HEK293 (cell line): ENCODE measurements around the gene DDX31.

Experiments
- CTCF ChIA-PET: fragments of 350-600 bp; formaldehyde crosslinking; extraction: SDS; loops from one replicate; lab custom pipeline; 2021; ENCODE audit warnings: antibody characterized with exemption; lab: Yijun Ruan, JAX
- POLR2A ChIA-PET: fragments of 300-600 bp; formaldehyde crosslinking; extraction: SDS; loops from one replicate; lab custom pipeline; 2020; ENCODE audit warnings: antibody characterized with exemption, inconsistent platforms; lab: Yijun Ruan, JAX
- H3K27ac ChIP-seq: fragments of 200-500 bp; sonication (Bioruptor generic); 2 replicates; pipeline ENCODE4 v1.5.1; 2014; ENCODE audit warnings: low read depth, low read length, control low read depth, inconsistent platforms; ENCODE audit errors: extremely low read depth
- H3K36me3 ChIP-seq, 2 experiments: fragments of 200-500 bp in 1 of 2; sonication (Bioruptor generic) in 1 of 2; 1 replicate in 1 of 2; 2 replicates in 1 of 2; pipeline ENCODE4 v1.5.1; 2014 to 2017; ENCODE audit warnings: inconsistent platforms in 2 of 2, low read length in 2 of 2; ENCODE audit not compliant: control insufficient read depth in 2 of 2, insufficient read depth in 1 of 2
- H3K4me1 ChIP-seq: fragments of 200-500 bp; sonication (Bioruptor generic); 2 replicates; pipeline ENCODE4 v1.5.1; 2014; ENCODE audit warnings: mild to moderate bottlenecking, low read length, inconsistent platforms; ENCODE audit not compliant: control insufficient read depth, insufficient read depth
- H3K4me3 ChIP-seq: 2 replicates; pipeline ENCODE4 v1.5.1; 2011; ENCODE audit warnings: low read depth, mild to moderate bottlenecking, control low read depth, low read length, moderate library complexity
- H3K9me3 ChIP-seq: fragments of 200-500 bp; sonication (Bioruptor generic); 2 replicates; pipeline ENCODE4 v1.5.1; 2014; ENCODE audit warnings: low read depth, low read length, inconsistent platforms; ENCODE audit not compliant: control insufficient read depth, insufficient read depth
- FEZF1 ChIP-seq: fragments of 450-650 bp; formaldehyde crosslinking; IDR thresholded peaks from 2 replicates; pipeline ENCODE4 v1.5.1; 2016; ENCODE audit warnings: missing biosample characterization, missing genetic modification characterization
- HOXA7 ChIP-seq: sonication (generic); formaldehyde crosslinking; IDR thresholded peaks from 2 replicates; pipeline ENCODE4 v1.8.1; 2022; ENCODE audit warnings: missing genetic modification reagents, borderline replicate concordance
- MZF1 ChIP-seq: fragments of 450-650 bp; formaldehyde crosslinking; IDR thresholded peaks from 2 replicates; pipeline ENCODE4 v1.5.1; 2017; ENCODE audit warnings: missing biosample characterization, missing genetic modification characterization, borderline replicate concordance
- RBAK ChIP-seq: fragments of 450-650 bp; formaldehyde crosslinking; IDR thresholded peaks from 2 replicates; pipeline ENCODE4 v1.5.1; 2016; ENCODE audit warnings: missing biosample characterization, missing genetic modification characterization
- SCRT2 ChIP-seq: fragments of 450-650 bp; formaldehyde crosslinking; IDR thresholded peaks from 2 replicates; pipeline ENCODE4 v1.5.1; 2016; ENCODE audit warnings: missing biosample characterization, missing genetic modification characterization
- ZBTB20 ChIP-seq: fragments of 450-650 bp; formaldehyde crosslinking; IDR thresholded peaks from 2 replicates; pipeline ENCODE4 v1.5.1; 2016; ENCODE audit warnings: missing biosample characterization, missing genetic modification characterization
- ZNF112 ChIP-seq: fragments of 450-650 bp; formaldehyde crosslinking; IDR thresholded peaks from 2 replicates; pipeline ENCODE4 v1.5.0; 2017; ENCODE audit warnings: missing biosample characterization, missing genetic modification characterization
- ZNF133 ChIP-seq: fragments of 450-650 bp; formaldehyde crosslinking; IDR thresholded peaks from 2 replicates; pipeline ENCODE4 v1.5.1; 2016; ENCODE audit warnings: missing biosample characterization, missing genetic modification characterization
- ZNF18 ChIP-seq: fragments of 450-650 bp; formaldehyde crosslinking; IDR thresholded peaks from 2 replicates; pipeline ENCODE4 v1.5.1; 2016; ENCODE audit warnings: missing biosample characterization, missing genetic modification characterization
- ZNF280C ChIP-seq: fragments of 450-650 bp; formaldehyde crosslinking; IDR thresholded peaks from 2 replicates; pipeline ENCODE4 v1.5.1; 2016; ENCODE audit warnings: missing biosample characterization, missing genetic modification characterization
- ZNF302 ChIP-seq: fragments of 450-650 bp; formaldehyde crosslinking; IDR thresholded peaks from 2 replicates; pipeline ENCODE4 v1.5.1; 2016; ENCODE audit warnings: missing biosample characterization, missing genetic modification characterization, low read depth
- ZNF335 ChIP-seq: fragments of 450-650 bp; formaldehyde crosslinking; conservative IDR thresholded peaks from 2 replicates; pipeline ENCODE4 v1.5.1; 2016; ENCODE audit warnings: missing biosample characterization, missing genetic modification characterization
- ZNF350 ChIP-seq: fragments of 450-650 bp; formaldehyde crosslinking; IDR thresholded peaks from 2 replicates; pipeline ENCODE4 v1.5.0; 2017; ENCODE audit warnings: missing biosample characterization, mild to moderate bottlenecking, missing genetic modification characterization
- ZNF473 ChIP-seq: fragments of 450-650 bp; formaldehyde crosslinking; IDR thresholded peaks from 2 replicates; pipeline ENCODE4 v1.5.1; 2017; ENCODE audit warnings: missing biosample characterization, missing genetic modification characterization
- ZNF48 ChIP-seq: fragments of 450-650 bp; formaldehyde crosslinking; IDR thresholded peaks from 2 replicates; pipeline ENCODE4 v1.5.1; 2016; ENCODE audit warnings: missing biosample characterization, missing genetic modification characterization
- ZNF571 ChIP-seq: fragments of 450-650 bp; formaldehyde crosslinking; IDR thresholded peaks from 2 replicates; pipeline ENCODE4 v1.5.0; 2017; ENCODE audit warnings: missing biosample characterization, missing genetic modification characterization
- ZNF596 ChIP-seq: fragments of 450-650 bp; IDR thresholded peaks from 2 replicates; pipeline ENCODE4 v1.5.0; 2018; ENCODE audit warnings: missing biosample characterization, mild to moderate bottlenecking, missing genetic modification characterization, moderate library complexity
- ZNF776 ChIP-seq: fragments of 450-650 bp; formaldehyde crosslinking; IDR thresholded peaks from 2 replicates; pipeline ENCODE4 v1.5.0; 2017; ENCODE audit warnings: missing biosample characterization, missing genetic modification characterization, borderline replicate concordance
- ZNF791 ChIP-seq: fragments of 450-650 bp; formaldehyde crosslinking; IDR thresholded peaks from 2 replicates; pipeline ENCODE4 v1.5.1; 2016; ENCODE audit warnings: missing biosample characterization, missing genetic modification characterization
- ZNF830 ChIP-seq: fragments of 450-650 bp; IDR thresholded peaks from 2 replicates; pipeline ENCODE4 v1.5.0; 2018; ENCODE audit warnings: missing biosample characterization, missing genetic modification characterization, low read depth, mild to moderate bottlenecking, moderate library complexity
- TF ChIP-seq, protein P1 (sequence below): fragments of 450-650 bp; formaldehyde crosslinking; IDR thresholded peaks from 2 replicates; pipeline ENCODE4 v1.5.1; 2016; ENCODE audit warnings: missing biosample characterization, missing genetic modification characterization, borderline replicate concordance
- TF ChIP-seq, protein P2 (sequence below): fragments of 450-650 bp; IDR thresholded peaks from 2 replicates; pipeline ENCODE4 v1.5.1; 2018; ENCODE audit warnings: missing biosample characterization, mild to moderate bottlenecking, missing genetic modification characterization

DDX31 gene

GRCh38 chr9:132615774-132616173, 54.0 kb downstream of the DDX31 start:
- Histone ChIP-seq H3K9me3 (no peaks in the 10 kb centered on the region), H3K4me3 (no peak overlapping the region), H3K4me1 (no peaks in the 10 kb centered on the region), H3K36me3 (peaks cover 3 to 70% of the 10 kb centered on the region in 2 experiments; a peak in 2 of 3 replicates), H3K27ac (no peak overlapping the region)
- ChIA-PET CTCF (interaction anchor here (0.6 to 1.3 kb wide), 2 partner anchors 16 to 36 kb away, joined by 3 to 6 read pairs; no protein-coding TSS in a partner anchor), POLR2A (no interaction called here)
- no peak for TF ChIP-seq ZNF776
- TF ChIP-seq SCRT2 (tag by site-specific recombination): no peak
- no peak for TF ChIP-seq ZNF791 (tag by site-specific recombination)
- no peak for TF ChIP-seq ZNF350 (tag by site-specific recombination)
- TF ChIP-seq, protein P1, sequence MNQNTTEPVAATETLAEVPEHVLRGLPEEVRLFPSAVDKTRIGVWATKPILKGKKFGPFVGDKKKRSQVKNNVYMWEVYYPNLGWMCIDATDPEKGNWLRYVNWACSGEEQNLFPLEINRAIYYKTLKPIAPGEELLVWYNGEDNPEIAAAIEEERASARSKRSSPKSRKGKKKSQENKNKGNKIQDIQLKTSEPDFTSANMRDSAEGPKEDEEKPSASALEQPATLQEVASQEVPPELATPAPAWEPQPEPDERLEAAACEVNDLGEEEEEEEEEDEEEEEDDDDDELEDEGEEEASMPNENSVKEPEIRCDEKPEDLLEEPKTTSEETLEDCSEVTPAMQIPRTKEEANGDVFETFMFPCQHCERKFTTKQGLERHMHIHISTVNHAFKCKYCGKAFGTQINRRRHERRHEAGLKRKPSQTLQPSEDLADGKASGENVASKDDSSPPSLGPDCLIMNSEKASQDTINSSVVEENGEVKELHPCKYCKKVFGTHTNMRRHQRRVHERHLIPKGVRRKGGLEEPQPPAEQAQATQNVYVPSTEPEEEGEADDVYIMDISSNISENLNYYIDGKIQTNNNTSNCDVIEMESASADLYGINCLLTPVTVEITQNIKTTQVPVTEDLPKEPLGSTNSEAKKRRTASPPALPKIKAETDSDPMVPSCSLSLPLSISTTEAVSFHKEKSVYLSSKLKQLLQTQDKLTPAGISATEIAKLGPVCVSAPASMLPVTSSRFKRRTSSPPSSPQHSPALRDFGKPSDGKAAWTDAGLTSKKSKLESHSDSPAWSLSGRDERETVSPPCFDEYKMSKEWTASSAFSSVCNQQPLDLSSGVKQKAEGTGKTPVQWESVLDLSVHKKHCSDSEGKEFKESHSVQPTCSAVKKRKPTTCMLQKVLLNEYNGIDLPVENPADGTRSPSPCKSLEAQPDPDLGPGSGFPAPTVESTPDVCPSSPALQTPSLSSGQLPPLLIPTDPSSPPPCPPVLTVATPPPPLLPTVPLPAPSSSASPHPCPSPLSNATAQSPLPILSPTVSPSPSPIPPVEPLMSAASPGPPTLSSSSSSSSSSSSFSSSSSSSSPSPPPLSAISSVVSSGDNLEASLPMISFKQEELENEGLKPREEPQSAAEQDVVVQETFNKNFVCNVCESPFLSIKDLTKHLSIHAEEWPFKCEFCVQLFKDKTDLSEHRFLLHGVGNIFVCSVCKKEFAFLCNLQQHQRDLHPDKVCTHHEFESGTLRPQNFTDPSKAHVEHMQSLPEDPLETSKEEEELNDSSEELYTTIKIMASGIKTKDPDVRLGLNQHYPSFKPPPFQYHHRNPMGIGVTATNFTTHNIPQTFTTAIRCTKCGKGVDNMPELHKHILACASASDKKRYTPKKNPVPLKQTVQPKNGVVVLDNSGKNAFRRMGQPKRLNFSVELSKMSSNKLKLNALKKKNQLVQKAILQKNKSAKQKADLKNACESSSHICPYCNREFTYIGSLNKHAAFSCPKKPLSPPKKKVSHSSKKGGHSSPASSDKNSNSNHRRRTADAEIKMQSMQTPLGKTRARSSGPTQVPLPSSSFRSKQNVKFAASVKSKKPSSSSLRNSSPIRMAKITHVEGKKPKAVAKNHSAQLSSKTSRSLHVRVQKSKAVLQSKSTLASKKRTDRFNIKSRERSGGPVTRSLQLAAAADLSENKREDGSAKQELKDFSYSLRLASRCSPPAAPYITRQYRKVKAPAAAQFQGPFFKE (tag by site-specific recombination): no peak
- TF ChIP-seq, protein P2, sequence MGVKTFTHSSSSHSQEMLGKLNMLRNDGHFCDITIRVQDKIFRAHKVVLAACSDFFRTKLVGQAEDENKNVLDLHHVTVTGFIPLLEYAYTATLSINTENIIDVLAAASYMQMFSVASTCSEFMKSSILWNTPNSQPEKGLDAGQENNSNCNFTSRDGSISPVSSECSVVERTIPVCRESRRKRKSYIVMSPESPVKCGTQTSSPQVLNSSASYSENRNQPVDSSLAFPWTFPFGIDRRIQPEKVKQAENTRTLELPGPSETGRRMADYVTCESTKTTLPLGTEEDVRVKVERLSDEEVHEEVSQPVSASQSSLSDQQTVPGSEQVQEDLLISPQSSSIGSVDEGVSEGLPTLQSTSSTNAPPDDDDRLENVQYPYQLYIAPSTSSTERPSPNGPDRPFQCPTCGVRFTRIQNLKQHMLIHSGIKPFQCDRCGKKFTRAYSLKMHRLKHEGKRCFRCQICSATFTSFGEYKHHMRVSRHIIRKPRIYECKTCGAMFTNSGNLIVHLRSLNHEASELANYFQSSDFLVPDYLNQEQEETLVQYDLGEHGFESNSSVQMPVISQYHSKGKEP (tag by site-specific recombination): no peak
- no peak for TF ChIP-seq ZNF48 (tag by site-specific recombination)
- TF ChIP-seq ZNF302 (tag by site-specific recombination): no peak
- no peak for TF ChIP-seq MZF1 (tag by site-specific recombination)

DNA sequence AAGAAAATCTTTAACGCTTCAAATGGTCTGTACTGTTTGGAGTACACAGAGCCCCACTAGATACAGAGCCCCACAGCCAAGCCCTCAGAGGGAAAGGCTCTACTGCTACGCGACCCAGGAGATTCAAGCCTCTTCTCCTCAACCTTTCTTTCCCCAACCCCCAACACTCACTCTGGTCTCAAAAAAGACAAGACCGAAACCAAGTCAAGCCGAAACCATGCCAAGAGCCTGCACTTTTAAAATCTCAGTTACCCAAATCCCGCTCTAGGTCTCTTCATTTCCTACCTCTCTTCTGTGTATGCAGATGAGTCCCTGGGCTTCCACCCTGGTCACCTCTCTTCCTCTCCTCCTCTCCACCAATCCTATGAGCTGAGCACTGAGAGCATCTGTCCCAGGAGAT, 55.5 kb downstream of the DDX31 start:
- peaks cover 3 to 78% of the 10 kb centered on the region in 2 experiments; a peak in 2 of 3 replicates for H3K36me3 ChIP-seq
- H3K9me3 ChIP-seq: no peaks in the 10 kb centered on the region
- POLR2A ChIA-PET: no interaction called here
- H3K4me1 ChIP-seq: no peaks in the 10 kb centered on the region
- CTCF ChIA-PET: interaction anchor here (0.7 kb wide), 1 partner anchor 444 kb away, joined by 3 read pairs; no protein-coding TSS in a partner anchor
- H3K4me3 ChIP-seq: no peak overlapping the region
- H3K27ac ChIP-seq: no peak overlapping the region
- TF ChIP-seq ZNF473 (tag by site-specific recombination): no peak
- TF ChIP-seq ZNF335: no peak
- TF ChIP-seq FEZF1 (tag by site-specific recombination): no peak
- TF ChIP-seq ZNF133: no peak
- TF ChIP-seq ZNF830 (tag by site-specific recombination): no peak
- no peak for TF ChIP-seq ZNF280C
- no peak for TF ChIP-seq ZNF571
- no peak for TF ChIP-seq ZNF596 (tag by site-specific recombination)
- no peak for TF ChIP-seq RBAK (tag by site-specific recombination)
- no peak for TF ChIP-seq SCRT2 (tag by site-specific recombination)
- TF ChIP-seq ZNF18 (tag by site-specific recombination): no peak
- no peak for TF ChIP-seq ZNF112 (tag by site-specific recombination)
- TF ChIP-seq HOXA7 (CRISPR knock-in tag): no peak
- no peak for TF ChIP-seq ZBTB20 (tag by site-specific recombination)
